GM21367 (cell line): Measurements from ENCODE around the gene CD68.
"Not testable (repeated sequence)": the region's sequence is repeated elsewhere in the genome, so short reads cannot be mapped to it uniquely, and the experiment has no call there.

Source experiments
- ATAC-seq: cut with Tn5 transposase; IDR thresholded peaks from one replicate; pipeline ENCODE4 v1.9.1; 2021; ENCODE audit not compliant: unreplicated experiment

The CD68 gene

GRCh38 chr17:7606280-7606679 is 26.8 kb downstream of the CD68 start:
- no peak for ATAC-seq

DNA sequence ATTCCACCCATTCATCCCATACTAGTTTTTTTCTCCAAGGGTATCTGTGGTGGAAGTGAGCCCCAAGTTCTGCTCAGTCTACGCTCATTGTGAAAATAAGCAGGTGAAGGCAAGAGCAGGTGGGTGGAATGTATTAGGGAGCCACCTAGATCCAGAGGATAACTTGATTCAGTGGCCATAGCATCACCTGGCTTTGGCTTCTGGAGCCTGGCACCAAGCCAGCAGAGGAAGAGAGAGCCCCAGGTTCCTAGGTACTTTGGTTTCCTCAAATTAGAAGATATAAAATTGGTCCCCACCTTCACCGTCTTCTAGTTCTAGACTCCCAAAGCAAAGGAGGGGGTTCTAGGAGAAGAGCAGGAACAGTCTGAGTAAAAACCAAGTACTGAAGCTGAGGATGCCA is 31.2 kb downstream of the CD68 start:
- no peak for ATAC-seq

DNA sequence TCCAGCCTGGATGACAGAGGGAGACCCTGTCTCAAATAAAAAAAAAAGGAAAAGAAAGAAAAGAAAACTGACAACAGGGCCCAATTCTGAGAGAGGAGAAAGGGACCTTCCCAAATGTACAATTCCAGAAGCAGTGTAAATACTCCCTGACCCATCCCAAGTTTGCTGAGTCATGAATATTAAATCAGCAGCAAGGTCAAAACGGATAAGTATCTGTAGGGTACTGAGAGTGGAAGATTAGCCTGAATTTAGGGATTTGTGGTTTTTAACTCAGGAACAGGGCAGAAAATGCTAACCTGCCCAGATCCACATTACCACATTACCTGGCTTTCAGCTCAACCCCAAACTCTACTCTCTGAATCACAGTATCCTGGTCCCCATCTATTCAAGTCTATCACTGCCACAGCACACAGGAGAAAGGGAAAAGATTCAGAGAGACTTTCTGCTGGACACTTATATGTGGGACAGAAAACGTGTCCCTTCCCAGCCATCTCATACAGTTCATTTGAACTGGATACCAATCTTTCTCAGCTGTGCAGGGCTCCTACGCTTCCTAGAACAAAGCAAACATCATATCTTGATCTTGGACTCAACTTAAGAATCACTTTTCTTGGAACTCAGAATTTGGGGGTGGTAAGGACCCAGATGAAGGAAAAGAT is 32.3 kb downstream of the CD68 start:
- ATAC-seq: no peak

GRCh38 chr17:7612294-7612640 is 32.8 kb downstream of the CD68 start:
- no peak for ATAC-seq

GRCh38 chr17:7613769-7614424 is 34.5 kb downstream of the CD68 start:
- ATAC-seq: no peak

GRCh38 chr17:7614425-7615264 is 35.2 kb downstream of the CD68 start, which contains the start of gene FXR2:
Gene FXR2, minus strand, starts transcription at chr17:7614897. Its CDS starts 365 bp downstream, at chr17:7614532.
- peak; percentile 64 for ATAC-seq

DNA sequence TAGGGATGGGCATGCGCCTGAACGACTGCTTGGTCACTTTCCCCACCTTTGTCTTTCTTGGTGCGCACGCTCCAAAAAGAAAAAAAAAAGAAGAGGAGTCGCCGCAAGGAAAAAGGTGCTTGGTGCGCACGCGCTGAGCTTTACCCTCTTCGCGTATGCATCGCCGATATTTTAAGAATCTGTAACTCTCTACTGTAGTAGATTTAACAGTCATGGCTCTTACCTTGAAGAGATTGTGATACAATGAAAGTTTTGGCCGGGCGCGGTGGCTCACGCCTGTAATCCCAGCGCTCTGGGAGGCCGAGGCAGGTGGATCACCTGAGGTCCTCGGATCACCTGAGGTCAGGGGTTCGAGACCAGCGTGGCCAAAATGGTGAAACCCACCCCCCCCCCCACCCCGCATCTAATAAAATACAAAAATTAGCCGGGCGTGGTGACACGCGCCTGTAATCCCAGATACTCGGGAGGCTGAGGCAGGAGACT is 35.9 kb downstream of the CD68 start:
- no peak for ATAC-seq

DNA sequence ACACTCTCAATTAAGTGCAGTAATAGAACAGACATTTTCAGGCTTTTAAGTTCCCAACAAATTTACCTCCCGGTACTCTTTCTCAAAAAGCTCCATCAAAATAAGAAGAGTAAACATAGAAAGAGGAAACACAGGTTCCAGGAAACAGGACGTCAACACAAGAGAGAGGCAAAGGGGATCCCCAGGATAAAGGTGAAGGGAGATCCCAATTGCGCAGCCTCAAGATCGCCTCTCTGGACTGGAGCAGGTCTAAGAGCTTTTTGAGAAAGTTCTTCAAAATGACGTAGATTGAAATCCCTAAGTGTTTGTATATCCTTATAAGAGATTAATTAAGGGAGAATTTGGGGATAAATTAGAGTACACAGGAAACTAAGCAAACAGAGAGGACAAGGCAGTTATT is 39.2 kb downstream of the CD68 start:
- no peak for ATAC-seq

GRCh38 chr17:7620835-7621234 is 41.4 kb downstream of the CD68 start:
- ATAC-seq: no peak

GRCh38 chr17:7623661-7624060 is 44.2 kb downstream of the CD68 start:
- no peak for ATAC-seq

DNA sequence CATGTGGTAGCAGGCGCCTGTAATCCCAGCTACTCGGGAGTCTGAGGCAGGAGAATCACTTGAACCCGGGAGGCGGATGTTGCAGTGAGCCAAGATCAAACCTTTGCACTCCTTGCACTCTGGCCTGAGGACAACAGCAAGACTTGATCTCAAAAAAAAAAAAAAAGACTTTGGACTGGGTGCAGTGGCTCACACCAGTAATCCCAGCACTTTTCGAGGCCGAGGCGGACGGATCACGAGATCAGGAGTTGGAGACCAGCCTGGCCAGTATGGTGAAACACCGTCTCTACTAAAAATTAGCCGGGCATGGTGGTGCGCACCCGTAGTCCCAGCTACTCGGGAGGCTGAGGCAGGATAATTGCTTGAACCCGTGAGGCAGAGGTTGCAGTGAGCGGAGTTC is 46.3 kb downstream of the CD68 start:
- not testable (repeated sequence) for ATAC-seq

DNA sequence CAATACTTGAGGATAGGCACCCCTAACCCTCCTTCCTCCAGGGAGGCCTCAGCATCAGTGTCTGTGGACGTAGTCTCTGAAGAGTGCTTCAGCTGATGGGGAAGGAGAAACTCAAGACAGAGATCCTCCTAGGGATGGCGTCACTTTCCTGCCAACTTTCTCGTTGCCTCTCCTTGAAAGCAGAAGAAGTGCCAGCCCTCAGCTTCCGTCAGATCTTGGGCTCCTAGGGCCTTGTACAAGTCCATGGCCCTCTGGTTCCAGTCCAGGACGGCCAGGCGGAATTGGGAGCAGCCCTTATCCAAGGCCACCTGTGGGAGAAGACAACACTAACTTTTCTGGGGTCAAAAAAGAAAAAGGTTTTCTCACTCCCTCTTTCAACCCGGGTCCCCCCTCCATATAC is 46.9 kb downstream of the CD68 start:
- ATAC-seq: no peak

- no peak for ATAC-seq
Measured at GRCh38 chr17:7626956-7627249, 47.5 kb downstream of the CD68 start.

DNA sequence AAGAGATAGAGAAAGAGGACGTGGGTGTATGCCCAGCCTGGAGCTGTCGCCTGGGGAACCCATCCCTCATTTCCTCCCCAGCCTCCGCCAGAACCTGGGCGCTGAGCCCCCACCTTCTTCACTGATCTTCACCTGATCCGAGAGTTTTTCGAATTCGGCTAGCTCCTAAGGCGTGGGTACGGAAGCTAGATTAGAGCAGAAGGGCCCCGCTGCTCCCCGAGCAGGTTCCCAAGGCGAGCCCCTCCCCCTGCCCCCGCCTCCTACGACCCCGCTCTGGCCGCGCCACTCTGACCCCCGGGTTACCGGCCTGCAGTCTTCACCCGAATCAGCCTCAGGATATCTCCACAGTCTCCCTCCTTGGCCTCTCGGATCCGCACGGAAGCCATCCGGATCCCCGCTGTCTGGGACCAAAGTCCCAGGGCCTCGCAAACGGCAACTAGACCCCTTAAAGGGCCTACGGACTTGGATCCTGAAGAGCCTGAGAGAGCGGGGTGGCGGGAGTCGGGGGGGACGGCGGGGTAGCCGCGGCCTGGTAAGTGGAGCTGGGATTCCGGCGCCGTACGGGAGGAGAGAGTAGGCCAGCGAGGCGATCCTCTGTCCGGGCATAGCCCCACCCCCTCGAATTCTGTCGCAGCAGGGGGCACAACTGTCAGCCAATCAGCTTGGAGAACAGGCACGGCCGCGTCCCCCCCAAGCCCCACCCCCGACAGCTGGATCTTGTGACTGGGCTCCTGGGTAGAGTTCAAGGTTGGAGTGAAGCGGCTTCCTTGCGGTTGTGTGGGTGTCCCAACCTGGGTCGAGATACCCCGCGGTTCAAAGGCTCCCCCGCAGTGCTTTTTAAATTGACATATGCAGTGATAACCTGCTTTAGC is 48.0 kb downstream of the CD68 start, which contains the start of gene SAT2:
SAT2 (minus strand) TSS at position 572 of the 872 bp plus-strand sequence; CDS start at position 386, 186 bp downstream.
- peak; percentile 75 for ATAC-seq

- no peak for ATAC-seq
Measured at GRCh38 chr17:7629939-7630571, 50.6 kb downstream of the CD68 start, which contains the start of gene SHBG. Gene SHBG, plus strand, starts transcription at chr17:7630135. Its CDS starts 38 bp downstream, at chr17:7630173.
